ENCODE measurements around the gene SPHKAP.
"Not testable (repeated sequence)": the region's sequence is repeated elsewhere in the genome, so short reads cannot be mapped to it uniquely, and the experiment has no call there.

Gene SPHKAP, protein sequence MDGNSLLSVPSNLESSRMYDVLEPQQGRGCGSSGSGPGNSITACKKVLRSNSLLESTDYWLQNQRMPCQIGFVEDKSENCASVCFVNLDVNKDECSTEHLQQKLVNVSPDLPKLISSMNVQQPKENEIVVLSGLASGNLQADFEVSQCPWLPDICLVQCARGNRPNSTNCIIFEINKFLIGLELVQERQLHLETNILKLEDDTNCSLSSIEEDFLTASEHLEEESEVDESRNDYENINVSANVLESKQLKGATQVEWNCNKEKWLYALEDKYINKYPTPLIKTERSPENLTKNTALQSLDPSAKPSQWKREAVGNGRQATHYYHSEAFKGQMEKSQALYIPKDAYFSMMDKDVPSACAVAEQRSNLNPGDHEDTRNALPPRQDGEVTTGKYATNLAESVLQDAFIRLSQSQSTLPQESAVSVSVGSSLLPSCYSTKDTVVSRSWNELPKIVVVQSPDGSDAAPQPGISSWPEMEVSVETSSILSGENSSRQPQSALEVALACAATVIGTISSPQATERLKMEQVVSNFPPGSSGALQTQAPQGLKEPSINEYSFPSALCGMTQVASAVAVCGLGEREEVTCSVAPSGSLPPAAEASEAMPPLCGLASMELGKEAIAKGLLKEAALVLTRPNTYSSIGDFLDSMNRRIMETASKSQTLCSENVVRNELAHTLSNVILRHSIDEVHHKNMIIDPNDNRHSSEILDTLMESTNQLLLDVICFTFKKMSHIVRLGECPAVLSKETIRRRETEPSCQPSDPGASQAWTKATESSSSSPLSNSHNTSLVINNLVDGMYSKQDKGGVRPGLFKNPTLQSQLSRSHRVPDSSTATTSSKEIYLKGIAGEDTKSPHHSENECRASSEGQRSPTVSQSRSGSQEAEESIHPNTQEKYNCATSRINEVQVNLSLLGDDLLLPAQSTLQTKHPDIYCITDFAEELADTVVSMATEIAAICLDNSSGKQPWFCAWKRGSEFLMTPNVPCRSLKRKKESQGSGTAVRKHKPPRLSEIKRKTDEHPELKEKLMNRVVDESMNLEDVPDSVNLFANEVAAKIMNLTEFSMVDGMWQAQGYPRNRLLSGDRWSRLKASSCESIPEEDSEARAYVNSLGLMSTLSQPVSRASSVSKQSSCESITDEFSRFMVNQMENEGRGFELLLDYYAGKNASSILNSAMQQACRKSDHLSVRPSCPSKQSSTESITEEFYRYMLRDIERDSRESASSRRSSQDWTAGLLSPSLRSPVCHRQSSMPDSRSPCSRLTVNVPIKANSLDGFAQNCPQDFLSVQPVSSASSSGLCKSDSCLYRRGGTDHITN (N-terminal part only)

DNA sequence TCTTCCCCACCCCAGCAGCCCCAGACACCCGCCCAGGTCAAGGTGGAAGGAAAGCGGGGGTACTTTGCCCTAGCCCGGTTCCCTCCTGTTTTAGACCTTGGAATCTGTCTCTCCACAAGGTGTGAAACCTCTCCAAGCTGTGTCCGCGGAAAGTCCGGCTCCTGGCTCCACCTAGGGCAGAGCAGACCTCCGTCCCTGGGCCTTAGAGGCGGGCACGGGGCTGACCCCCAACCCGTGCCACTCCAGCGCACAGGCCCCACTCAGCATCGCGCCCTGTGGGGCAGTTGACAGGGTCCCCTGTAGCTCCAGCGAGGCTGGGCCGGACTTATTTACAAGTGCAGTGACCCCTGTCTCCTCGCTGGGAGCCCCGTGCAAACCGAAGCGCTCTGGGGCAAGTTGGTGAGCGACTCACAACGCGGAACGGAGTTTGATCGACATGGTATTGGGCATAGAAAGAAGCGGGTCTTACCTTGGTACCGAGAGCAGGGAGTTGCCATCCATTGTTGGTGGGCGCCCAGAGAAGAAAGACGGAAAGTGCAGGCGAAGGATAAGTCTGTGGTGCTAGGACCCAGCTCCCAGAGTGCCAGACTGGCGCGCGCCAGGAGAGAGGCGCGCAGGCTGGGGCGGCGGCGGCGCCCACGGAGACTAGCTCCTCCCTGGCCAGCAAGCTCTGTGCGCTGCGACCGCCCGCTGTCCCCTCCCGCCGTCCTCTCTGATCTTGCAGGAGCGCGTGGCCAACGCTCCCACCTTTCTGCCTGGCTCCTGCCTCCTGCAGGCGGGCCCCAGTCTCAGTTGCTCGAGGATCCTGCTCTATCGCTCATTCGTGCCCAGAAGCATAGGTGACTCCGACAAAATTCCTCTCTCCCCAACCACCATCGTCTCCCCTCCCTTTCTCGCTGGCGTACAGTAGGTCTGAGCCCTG lies at the start of gene SPHKAP:
SPHKAP (minus strand) TSS at position 590 of the 922 bp plus-strand sequence; CDS start at position 501, 89 bp downstream.
- DNase-seq (ENCODE audit: extremely low read depth, low read depth) = no peak
- TF ChIP-seq, protein P1, sequence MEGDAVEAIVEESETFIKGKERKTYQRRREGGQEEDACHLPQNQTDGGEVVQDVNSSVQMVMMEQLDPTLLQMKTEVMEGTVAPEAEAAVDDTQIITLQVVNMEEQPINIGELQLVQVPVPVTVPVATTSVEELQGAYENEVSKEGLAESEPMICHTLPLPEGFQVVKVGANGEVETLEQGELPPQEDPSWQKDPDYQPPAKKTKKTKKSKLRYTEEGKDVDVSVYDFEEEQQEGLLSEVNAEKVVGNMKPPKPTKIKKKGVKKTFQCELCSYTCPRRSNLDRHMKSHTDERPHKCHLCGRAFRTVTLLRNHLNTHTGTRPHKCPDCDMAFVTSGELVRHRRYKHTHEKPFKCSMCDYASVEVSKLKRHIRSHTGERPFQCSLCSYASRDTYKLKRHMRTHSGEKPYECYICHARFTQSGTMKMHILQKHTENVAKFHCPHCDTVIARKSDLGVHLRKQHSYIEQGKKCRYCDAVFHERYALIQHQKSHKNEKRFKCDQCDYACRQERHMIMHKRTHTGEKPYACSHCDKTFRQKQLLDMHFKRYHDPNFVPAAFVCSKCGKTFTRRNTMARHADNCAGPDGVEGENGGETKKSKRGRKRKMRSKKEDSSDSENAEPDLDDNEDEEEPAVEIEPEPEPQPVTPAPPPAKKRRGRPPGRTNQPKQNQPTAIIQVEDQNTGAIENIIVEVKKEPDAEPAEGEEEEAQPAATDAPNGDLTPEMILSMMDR (IDR thresholded peaks at IDR 0.05; ENCODE audit: low read depth, low read length) = no peak

DNA sequence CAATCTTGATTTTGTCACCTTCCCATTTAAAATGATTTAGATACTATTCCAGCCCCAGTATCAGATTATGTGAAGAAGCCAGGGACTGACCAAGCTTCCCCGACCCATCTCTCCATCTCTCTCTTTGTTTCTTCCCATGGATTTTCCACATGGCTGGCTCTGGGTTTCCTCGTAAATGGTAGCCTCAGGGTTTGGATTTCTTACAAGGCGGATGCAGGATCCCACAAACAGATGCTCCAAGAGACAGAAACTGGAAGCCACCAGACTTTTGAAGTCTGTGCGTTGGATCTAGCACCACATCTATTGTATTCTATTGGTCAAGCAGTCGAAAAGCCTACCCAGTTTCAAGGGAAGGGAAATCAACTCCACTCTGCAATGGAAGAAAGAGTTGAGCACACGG lies 46.0 kb upstream of the SPHKAP start:
- TF ChIP-seq, protein P1 (IDR thresholded peaks at IDR 0.05; ENCODE audit: low read depth, low read length) = no peak
- no peak for DNase-seq (ENCODE audit: extremely low read depth, low read depth)

DNA sequence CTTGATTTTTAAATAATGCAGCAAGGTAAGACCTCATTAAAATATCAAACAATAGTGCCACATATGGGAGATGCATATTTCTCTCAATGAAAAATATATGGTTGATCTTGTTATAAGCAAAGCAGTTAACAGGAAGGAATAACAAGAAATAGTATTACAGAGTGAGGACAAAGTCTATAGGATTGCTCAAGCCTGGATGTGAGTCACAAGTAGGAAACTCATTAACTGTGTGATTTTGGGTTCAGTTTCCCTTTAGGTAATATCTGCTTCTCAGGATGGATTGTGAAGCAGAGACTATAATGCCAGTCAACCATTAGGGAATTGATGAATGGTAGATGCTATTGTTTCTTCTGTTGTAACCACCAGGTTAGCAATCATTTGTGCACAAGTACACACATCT lies 42.9 kb upstream of the SPHKAP start:
- no peak for DNase-seq (ENCODE audit: extremely low read depth, low read depth)
- TF ChIP-seq, protein P1 (IDR thresholded peaks at IDR 0.05; ENCODE audit: low read depth, low read length) = no peak

DNA sequence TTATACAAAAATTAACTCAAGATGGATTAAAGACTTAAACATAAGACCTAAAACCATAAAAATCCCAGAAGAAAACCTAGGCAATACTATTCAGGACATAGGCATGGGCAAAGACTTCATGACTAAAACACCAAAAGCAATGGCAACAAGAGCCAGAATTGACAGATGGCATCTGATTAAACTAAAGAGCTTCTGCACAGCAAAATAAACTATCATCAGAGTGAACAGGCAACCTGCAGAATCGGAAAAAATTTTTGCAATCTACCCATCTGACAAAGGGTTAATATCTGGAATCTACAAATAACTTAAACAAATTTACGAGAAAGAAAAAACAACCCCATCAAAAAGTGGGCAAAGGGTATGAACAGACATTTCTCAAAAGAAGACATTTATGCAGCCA lies 37.1 kb upstream of the SPHKAP start:
- not testable (repeated sequence) for DNase-seq (ENCODE audit: extremely low read depth, low read depth)

DNA sequence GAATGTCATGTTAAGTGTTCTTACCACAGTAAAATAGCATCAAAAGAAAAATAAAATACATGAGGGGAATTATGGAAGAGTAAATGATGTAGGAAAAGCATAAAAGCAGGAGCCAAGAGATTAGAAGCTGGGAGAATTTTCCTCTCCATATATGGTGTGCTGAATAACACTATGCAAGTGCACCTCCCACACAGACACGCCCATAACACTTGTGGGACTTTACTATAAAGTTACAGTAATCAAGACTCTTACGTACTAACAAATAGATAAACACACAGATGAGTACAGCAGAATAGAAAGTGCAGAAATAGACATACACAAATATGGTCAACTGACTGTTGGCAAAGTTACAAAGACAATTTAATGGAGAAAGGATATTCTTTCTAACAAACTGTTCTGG lies 16.0 kb upstream of the SPHKAP start:
- DNase-seq (ENCODE audit: extremely low read depth, low read depth) = no peak
- TF ChIP-seq, protein P1 (IDR thresholded peaks at IDR 0.05; ENCODE audit: low read depth, low read length) = no peak

DNA sequence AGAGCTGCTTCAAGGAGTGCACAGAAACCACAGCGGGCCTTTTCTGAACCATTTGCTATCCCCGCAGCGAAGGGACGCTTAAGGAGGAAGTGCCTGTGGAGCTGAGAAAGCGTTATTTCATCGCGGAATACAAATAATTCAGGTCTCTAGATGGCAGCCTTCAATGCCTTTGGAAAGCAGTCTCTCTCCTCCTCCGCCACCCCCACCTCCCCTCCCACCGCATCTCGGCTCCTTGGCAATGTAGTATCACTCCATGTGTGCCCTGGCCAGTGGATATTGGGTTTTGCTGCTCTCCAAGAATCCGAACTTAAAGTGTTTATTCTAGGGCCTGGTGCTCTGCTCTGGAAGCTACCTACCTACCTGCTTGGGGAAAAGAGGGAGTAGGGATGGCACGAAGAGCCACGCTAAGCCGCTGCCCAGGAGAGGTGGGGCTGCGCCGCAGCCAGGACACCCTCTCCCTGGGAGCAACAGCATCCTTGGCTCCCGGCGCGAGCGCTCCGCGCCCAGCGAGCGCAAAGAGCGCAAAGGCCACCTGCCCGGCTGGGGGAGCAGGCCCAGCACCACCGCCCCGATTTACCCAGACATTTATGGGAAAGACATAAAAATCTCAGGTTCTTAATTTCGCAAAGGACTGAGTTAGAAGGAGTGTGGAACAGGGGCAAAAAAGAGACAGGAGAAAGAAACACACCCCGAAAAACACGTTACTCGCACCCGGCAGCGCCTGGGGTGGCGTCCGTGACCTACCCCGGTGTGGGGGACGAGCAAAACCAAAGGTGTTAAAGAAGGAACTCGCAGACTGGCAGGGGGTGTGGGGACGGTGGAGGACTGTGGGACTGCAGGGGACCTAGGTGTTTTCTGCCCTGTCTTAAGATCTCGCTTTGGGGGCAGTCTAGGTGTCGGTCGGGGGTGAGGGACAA lies 1.0 kb downstream of the SPHKAP start:
- no peak for DNase-seq (ENCODE audit: extremely low read depth, low read depth)

More for the DNA sequence above, 1.0 kb downstream of the SPHKAP start:
- TF ChIP-seq, protein P1 (IDR thresholded peaks at IDR 0.05; ENCODE audit: low read depth, low read length) = no peak

All from AG09319 (cell line).